H1 (cell line): ENCODE data around the gene C1orf21. TPM values are rescaled to one million over a fixed set of nuclear protein-coding genes. Genes with fewer than 3 reads are reported as not detected.

Source experiments
- CTCF ChIA-PET: fragments of 300-600 bp; sonication (Branson Sonifier 250); formaldehyde crosslinking; loops from one replicate; lab custom pipeline; 2021; ENCODE audit not compliant: partially characterized antibody; lab: Charles Lee
- POLR2A ChIA-PET: fragments of 300-600 bp; sonication (Branson Sonifier 250); formaldehyde crosslinking; loops from one replicate; lab custom pipeline; 2021; ENCODE audit warnings: inconsistent platforms; ENCODE audit not compliant: partially characterized antibody; lab: Charles Lee
- DNase-seq, 2 experiments: peaks; one replicate each; pipeline versions ENCODE4 v3.0.0 to v3.0.0-alpha.2; 2010 to 2022; ENCODE audit warnings: low spot score in 2 of 2, low read depth in 1 of 2, mixed read lengths in 1 of 2
- FAIRE-seq: peaks from 2 replicates; lab custom pipeline; 2011; peaks lifted over from hg19 to GRCh38; lab: Jason Lieb, UNC
- H2AFZ ChIP-seq: 2 replicates; pipeline ENCODE4 v1.8.1; 2012; ENCODE audit warnings: low read length, inconsistent platforms
- H2AK5ac ChIP-seq: 2 replicates; pipeline ENCODE4 v1.6.1; 2013; ENCODE audit warnings: low read depth, low read length
- H2BK120ac ChIP-seq: replicated peaks from 2 replicates; pipeline ENCODE3; 2013; ENCODE audit warnings: low read depth, low read length, inconsistent platforms
- H2BK12ac ChIP-seq: 2 replicates; pipeline ENCODE4 v1.6.1; 2013; ENCODE audit warnings: low read depth, low read length
- H2BK15ac ChIP-seq: 2 replicates; pipeline ENCODE4 v1.6.1; 2013; ENCODE audit warnings: low read length
- H2BK20ac ChIP-seq: 2 replicates; pipeline ENCODE4 v1.6.1; 2013; ENCODE audit warnings: low read length
- H2BK5ac ChIP-seq: 2 replicates; pipeline ENCODE4 v1.6.1; 2013; ENCODE audit warnings: low read depth, low read length
- H3K14ac ChIP-seq: 2 replicates; pipeline ENCODE4 v1.6.1; 2013; ENCODE audit warnings: inconsistent platforms; ENCODE audit not compliant: insufficient read length
- H3K18ac ChIP-seq: 2 replicates; pipeline ENCODE4 v1.6.1; 2013; ENCODE audit warnings: low read length; ENCODE audit errors: extremely low read depth
- H3K23ac ChIP-seq: 2 replicates; pipeline ENCODE4 v1.6.1; 2013; ENCODE audit warnings: inconsistent platforms; ENCODE audit not compliant: insufficient read length
- H3K23me2 ChIP-seq: 2 replicates; pipeline ENCODE4 v1.6.1; 2013; ENCODE audit warnings: low read depth, low read length
- H3K27ac ChIP-seq: 2 replicates; pipeline ENCODE4 v1.6.1; 2011; ENCODE audit warnings: low read depth, low read length, inconsistent platforms
- H3K27me3 ChIP-seq, 4 experiments: replicated peaks in 1 of 4; 1 replicate in 1 of 4; 2 replicates in 3 of 4; pipeline versions ENCODE4 v1.6.1 to v1.8.1; 2011 to 2013; ENCODE audit warnings: low read length in 3 of 4, mild to moderate bottlenecking in 3 of 4, inconsistent platforms in 2 of 4, mixed read lengths in 2 of 4, moderate library complexity in 1 of 4; ENCODE audit not compliant: control insufficient read depth in 3 of 4, insufficient read depth in 3 of 4; ENCODE audit errors: extremely low read depth in 1 of 4
- H3K36me3 ChIP-seq, 4 experiments: 2 replicates each; pipeline versions ENCODE4 v1.6.1 to v1.8.1; 2011 to 2013; ENCODE audit warnings: mild to moderate bottlenecking in 4 of 4, low read length in 3 of 4, moderate library complexity in 2 of 4, control low read depth in 1 of 4, inconsistent platforms in 1 of 4; ENCODE audit not compliant: insufficient read depth in 4 of 4, control insufficient read depth in 2 of 4
- H3K4ac ChIP-seq: replicated peaks from 2 replicates; pipeline ENCODE3; 2013; ENCODE audit warnings: low read length, low read depth, mixed read lengths, inconsistent platforms; ENCODE audit not compliant: insufficient read length
- H3K4me1 ChIP-seq, 4 experiments: replicated peaks in 1 of 4; 1 replicate in 1 of 4; 2 replicates in 3 of 4; pipeline versions ENCODE4 v1.6.1 to v1.8.1; 2011 to 2013; ENCODE audit warnings: low read length in 3 of 4, inconsistent platforms in 2 of 4, mixed read lengths in 1 of 4; ENCODE audit not compliant: insufficient read depth in 4 of 4, control insufficient read depth in 3 of 4
- H3K4me2 ChIP-seq, 2 experiments: 2 replicates each; pipeline versions ENCODE4 v1.6.1 to v1.8.1; 2011 to 2013; ENCODE audit warnings: low read depth in 2 of 2, low read length in 2 of 2, control low read depth in 1 of 2, inconsistent platforms in 1 of 2, mild to moderate bottlenecking in 1 of 2; ENCODE audit not compliant: insufficient read depth in 1 of 2
- H3K4me3 ChIP-seq, 4 experiments: fragments of 200-600, 300-600 bp in 1 of 4; sonication (generic), shearing (Covaris generic), sonication (Bioruptor Twin) in 1 of 4; 2 replicates each; pipeline versions ENCODE4 v1.5.1 to v1.8.1; 2011 to 2016; ENCODE audit warnings: low read length in 4 of 4, low read depth in 3 of 4, control low read depth in 2 of 4, inconsistent platforms in 2 of 4, mild to moderate bottlenecking in 2 of 4, mixed read lengths in 1 of 4, moderate library complexity in 1 of 4; ENCODE audit not compliant: insufficient read depth in 2 of 4; ENCODE audit errors: extremely low read depth in 1 of 4
- H3K56ac ChIP-seq: replicated peaks from 2 replicates; pipeline ENCODE3; 2013; ENCODE audit warnings: low read depth, mild to moderate bottlenecking, mixed read lengths, low read length, inconsistent platforms; ENCODE audit not compliant: insufficient read length
- H3K79me1 ChIP-seq: 2 replicates; pipeline ENCODE4 v1.6.1; 2013; ENCODE audit warnings: low read depth, low read length, control low read depth
- H3K79me2 ChIP-seq, 2 experiments: 2 replicates each; pipeline versions ENCODE4 v1.6.1 to v1.8.1; 2012 to 2013; ENCODE audit warnings: low read length in 2 of 2, mild to moderate bottlenecking in 2 of 2, inconsistent platforms in 1 of 2; ENCODE audit not compliant: insufficient read depth in 2 of 2, control insufficient read depth in 1 of 2
- H3K9ac ChIP-seq, 4 experiments: replicated peaks in 1 of 4; 1 replicate in 1 of 4; 2 replicates in 3 of 4; pipeline versions ENCODE4 v1.6.1 to v1.8.1; 2011 to 2013; ENCODE audit warnings: low read depth in 3 of 4, low read length in 3 of 4, control low read depth in 2 of 4, mild to moderate bottlenecking in 2 of 4, moderate library complexity in 2 of 4, inconsistent platforms in 1 of 4; ENCODE audit errors: extremely low read depth in 1 of 4
- H3K9me3 ChIP-seq, 2 experiments: 2 replicates each; pipeline versions ENCODE4 v1.6.1 to v1.8.1; 2012 to 2013; ENCODE audit warnings: mild to moderate bottlenecking in 2 of 2, moderate library complexity in 2 of 2, control low read depth in 1 of 2, inconsistent platforms in 1 of 2, low read depth in 1 of 2, low read length in 1 of 2, mixed read lengths in 1 of 2; ENCODE audit not compliant: insufficient read depth in 2 of 2
- H4K20me1 ChIP-seq, 2 experiments: replicated peaks in 1 of 2; 2 replicates each; pipeline versions ENCODE3 to v1.8.1; 2011 to 2013; ENCODE audit warnings: inconsistent platforms in 2 of 2, low read length in 2 of 2, mild to moderate bottlenecking in 1 of 2; ENCODE audit not compliant: insufficient read depth in 2 of 2, control insufficient read depth in 1 of 2
- H4K5ac ChIP-seq: 2 replicates; pipeline ENCODE4 v1.6.1; 2013; ENCODE audit warnings: low read length, low read depth, mixed read lengths, inconsistent platforms; ENCODE audit not compliant: insufficient read length
- H4K8ac ChIP-seq: 2 replicates; pipeline ENCODE4 v1.8.0; 2013; ENCODE audit warnings: mild to moderate bottlenecking, moderate library complexity, low read length, inconsistent platforms; ENCODE audit not compliant: insufficient read depth; ENCODE audit errors: extremely low read depth
- H4K91ac ChIP-seq: replicated peaks from 2 replicates; pipeline ENCODE3; 2013; ENCODE audit warnings: low read length, mixed read lengths, inconsistent platforms; ENCODE audit not compliant: insufficient read length
- CBX5 ChIP-seq: fragments of 300-800, 300-1000 bp; sonication (generic); IDR thresholded peaks from 2 replicates; pipeline ENCODE4 v1.7.1; 2016; ENCODE audit warnings: antibody characterized with exemption, low read length, low read depth
- KDM1A ChIP-seq: fragments of 200-600, 300-600 bp; sonication (generic); IDR thresholded peaks from 2 replicates; pipeline ENCODE4 v1.7.1; 2016; ENCODE audit warnings: mild to moderate bottlenecking, low read length, borderline replicate concordance
- KDM5A ChIP-seq: fragments of 200-600 bp; IDR thresholded peaks from 2 replicates; pipeline ENCODE4 v1.7.1; 2012; ENCODE audit warnings: mild to moderate bottlenecking, low read length, inconsistent platforms, mixed read lengths
- PHF8 ChIP-seq: fragments of 200-600 bp; sonication (generic); conservative IDR thresholded peaks from 2 replicates; pipeline ENCODE4 v1.7.1; 2012; ENCODE audit warnings: low read depth, mild to moderate bottlenecking, inconsistent platforms, low read length, moderate library complexity
- WGBS, 2 experiments: shearing (Covaris generic) in 1 of 2; methylation state at CpG; one replicate each; pipeline versions ENCODE4 v1.1.6 to v1.1.7; 2013 to 2015; ENCODE audit warnings: low lambda C conversion rate in 2 of 2, mixed read lengths in 2 of 2, inconsistent platforms in 1 of 2, low coverage in 1 of 2, missing lambda C conversion rate in 1 of 2; ENCODE audit not compliant: insufficient replicate concordance in 2 of 2, insufficient coverage in 1 of 2, insufficient read length in 1 of 2; ENCODE audit errors: extremely low coverage in 1 of 2, missing lambda C conversion rate in 1 of 2; 5-methylcytosine and 5-hydroxymethylcytosine counted together
- polyA plus RNA-seq, 7 experiments: library from polyadenylated mRNA; depleted of rRNA in 3 of 7; stranded (reverse) in 5 of 7; unstranded in 2 of 7; fragments of >200 nt in 5 of 7; fragments of 200-250 nt in 2 of 7; gene quantifications; 1 replicate in 5 of 7; 2 replicates in 1 of 7; 4 replicates in 1 of 7; pipeline versions ENCODE4 v1.2.1 to v1.2.3, GENCODE V29; 2011 to 2013; ENCODE audit warnings: missing spikeins in 2 of 7, mixed read lengths in 2 of 7
- total RNA-seq: library from RNA; stranded (reverse); fragmentation: NEBNext Ultra II Directional; extraction: Animal tissue kit (Norgen Biotek cat#: 25700); gene quantifications from 2 replicates; pipeline ENCODE4 v1.2.1, GENCODE V29; 2021

The C1orf21 gene
- total and polyA plus RNA-seq, 2 of the 8 experiments (the other 6 are each of a cell fraction or from before 2014, with no cell fraction given) = 16.6 to 51.0 TPM

DNA sequence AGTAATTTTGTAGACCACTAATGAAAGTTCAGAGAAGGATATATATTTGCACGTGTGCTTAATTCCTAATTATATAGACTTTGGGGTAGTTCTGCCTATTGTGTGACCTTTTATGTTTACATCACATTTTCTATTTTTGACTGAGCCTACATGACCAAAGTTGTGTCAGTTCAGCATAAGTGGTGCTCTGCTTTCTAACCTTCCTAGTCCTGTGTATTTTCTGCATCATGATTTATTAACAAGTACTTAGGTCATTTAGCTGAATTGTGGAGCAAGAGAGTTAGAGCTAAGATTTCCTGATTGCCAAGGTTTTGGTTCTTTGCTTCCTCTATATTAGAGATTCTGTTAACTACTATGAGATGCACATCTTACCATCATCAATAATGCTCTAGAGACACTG lies 176.0 kb downstream of the C1orf21 start:
- FAIRE-seq = no peak
- POLR2A ChIA-PET = no interaction called here

More for the DNA sequence above, 176.0 kb downstream of the C1orf21 start:
- no peak overlapping the region for H2BK20ac ChIP-seq
- no peaks in the 10 kb centered on the region; a peak in 1 of 4 replicates for H3K79me2 ChIP-seq
- H3K27me3 ChIP-seq = no peaks in the 10 kb centered on the region
- no peak overlapping the region for H3K27ac ChIP-seq
- H3K14ac ChIP-seq = no peak overlapping the region
- no peak overlapping the region for H2BK120ac ChIP-seq
- no peak overlapping the region for H2BK12ac ChIP-seq
- no peak overlapping the region for H2BK15ac ChIP-seq
- no peak overlapping the region for H3K4me3 ChIP-seq
- H3K4ac ChIP-seq = no peak overlapping the region
- H3K9me3 ChIP-seq = no peaks in the 10 kb centered on the region
- DNase-seq = no peak
- no peak overlapping the region for H3K18ac ChIP-seq
- H4K8ac ChIP-seq = no peak overlapping the region
- WGBS, 2 experiments = 84% methylated on average over 1 of the region's 1 CpG; no CpG with 5 or more reads in 1 of the 2 experiments
- H4K5ac ChIP-seq = no peak overlapping the region
- no peaks in the 10 kb centered on the region for H4K20me1 ChIP-seq
- H2AFZ ChIP-seq = no peak overlapping the region
- CTCF ChIA-PET = interaction anchor here (0.7 to 2.2 kb wide), 21 partner anchors 8 to 933 kb away, joined by 3 to 11 read pairs (median 3); no protein-coding TSS in a partner anchor
- H3K56ac ChIP-seq = no peak overlapping the region
- H3K23ac ChIP-seq = no peak overlapping the region
- no peak overlapping the region for H2AK5ac ChIP-seq
- no peak for TF ChIP-seq KDM1A
- no peak for TF ChIP-seq PHF8
- no peak for TF ChIP-seq KDM5A
- no peak for TF ChIP-seq CBX5
- H3K4me2 ChIP-seq = no peak overlapping the region
- H3K36me3 ChIP-seq = peaks cover 0 to 5% (median 0%) of the 10 kb centered on the region in 4 experiments; a peak in 2 of 8 replicates
- H4K91ac ChIP-seq = no peak overlapping the region
- H3K9ac ChIP-seq = no peak overlapping the region
- no peak overlapping the region for H2BK5ac ChIP-seq
- H3K4me1 ChIP-seq = no peaks in the 10 kb centered on the region
- no peaks in the 10 kb centered on the region for H3K79me1 ChIP-seq
- H3K23me2 ChIP-seq = peaks cover under 1% of the 10 kb centered on the region; the same call in 1 of the 2 replicates
